ENCODE results near the gene ABTB1.
"Not testable (repeated sequence)": the region's sequence is repeated elsewhere in the genome, so short reads cannot be mapped to it uniquely, and the experiment has no call there.

The ABTB1 gene

GRCh38 chr3:127647845-127648204 is 24.9 kb upstream of the ABTB1 start:
- no peak for DNase-seq (ENCODE audit: low read depth in 2 of 2)

GRCh38 chr3:127650236-127650635 is 22.5 kb upstream of the ABTB1 start:
- no peak for DNase-seq (ENCODE audit: low read depth in 2 of 2)

GRCh38 chr3:127651516-127652172 is 21.1 kb upstream of the ABTB1 start:
- no peak for DNase-seq (ENCODE audit: low read depth in 2 of 2)

GRCh38 chr3:127652246-127652995 is 20.3 kb upstream of the ABTB1 start:
- no peak for DNase-seq (ENCODE audit: low read depth in 2 of 2)

GRCh38 chr3:127654374-127654773 is 18.4 kb upstream of the ABTB1 start:
- DNase-seq (ENCODE audit: low read depth in 2 of 2): no peak

- DNase-seq (ENCODE audit: low read depth in 2 of 2): not testable (repeated sequence)
Observed at GRCh38 chr3:127654993-127655392, 17.8 kb upstream of the ABTB1 start.

GRCh38 chr3:127655641-127656040 is 17.1 kb upstream of the ABTB1 start:
- peak; percentile 12 to 23 for DNase-seq (ENCODE audit: low read depth in 2 of 2)

- DNase-seq (ENCODE audit: low read depth in 2 of 2): no peak
Observed at GRCh38 chr3:127656906-127657305, 15.8 kb upstream of the ABTB1 start.

- no peak for DNase-seq (ENCODE audit: low read depth in 2 of 2)
Observed at GRCh38 chr3:127658234-127658633, 14.5 kb upstream of the ABTB1 start.

- no peak for DNase-seq (ENCODE audit: low read depth in 2 of 2)
Observed at GRCh38 chr3:127660621-127661251, 12.0 kb upstream of the ABTB1 start.

GRCh38 chr3:127661600-127661999 is 11.2 kb upstream of the ABTB1 start:
- no peak for DNase-seq (ENCODE audit: low read depth in 2 of 2)

GRCh38 chr3:127662001-127662469 is 10.7 kb upstream of the ABTB1 start:
- DNase-seq (ENCODE audit: low read depth in 2 of 2): no peak

- DNase-seq (ENCODE audit: low read depth in 2 of 2): no peak
Observed at GRCh38 chr3:127663151-127663550, 9.6 kb upstream of the ABTB1 start.

- DNase-seq (ENCODE audit: low read depth in 2 of 2): no peak
Observed at GRCh38 chr3:127665165-127665564, 7.6 kb upstream of the ABTB1 start.

GRCh38 chr3:127665586-127665985 is 7.2 kb upstream of the ABTB1 start:
- no peak for DNase-seq (ENCODE audit: low read depth in 2 of 2)

- DNase-seq (ENCODE audit: low read depth in 2 of 2): no peak
Observed at GRCh38 chr3:127666676-127667075, 6.1 kb upstream of the ABTB1 start.

- DNase-seq (ENCODE audit: low read depth in 2 of 2): no peak
Observed at GRCh38 chr3:127667119-127667681, 5.6 kb upstream of the ABTB1 start.

- no peak for DNase-seq (ENCODE audit: low read depth in 2 of 2)
Observed at GRCh38 chr3:127668906-127669305, 3.8 kb upstream of the ABTB1 start.

- no peak for DNase-seq (ENCODE audit: low read depth in 2 of 2)
Observed at GRCh38 chr3:127669541-127670228, 3.1 kb upstream of the ABTB1 start.

- no peak for DNase-seq (ENCODE audit: low read depth in 2 of 2)
Observed at GRCh38 chr3:127670229-127670559, 2.6 kb upstream of the ABTB1 start.

GRCh38 chr3:127670761-127671522 is 1.8 kb upstream of the ABTB1 start:
- DNase-seq (ENCODE audit: low read depth in 2 of 2): no peak
